ENCODE results near the gene LRP10. TPM values are rescaled to one million over a fixed set of nuclear protein-coding genes. Genes with fewer than 3 reads are reported as not detected.

The LRP10 gene
- total RNA-seq, 1 experiment from 2014 or later, result 29.6 TPM

- no peak for DNase-seq
- no peak for TF ChIP-seq CTCF (IDR thresholded peaks at IDR 0.05; ENCODE audit: insufficient read depth in 1 of 2, low read depth in 1 of 2, low read length in 1 of 2, severe bottlenecking in 1 of 2, unreplicated experiment in 1 of 2)
- Histone ChIP-seq H3K9me3 (no peaks in the 10 kb centered on the region), H3K4me3 (ENCODE audit: low read depth, low read length) (no peak overlapping the region), H3K36me3 (ENCODE audit: control insufficient read depth, insufficient read depth, low read length) (peaks cover 7% of the 10 kb centered on the region), H3K4me1 (0 out of 2 replicates have a peak, but pooled peaks cover 7% of the 10 kb centered on the region), H3K27me3 (replicated peaks; ENCODE audit: control insufficient read depth, insufficient read depth, low read length) (no peaks in the 10 kb centered on the region)
- POLR2A ChIA-PET, result no interaction called here
- Mint-ChIP-seq H3K9me3 (ENCODE audit: unreplicated experiment) (no peaks in the 10 kb centered on the region), H3K4me1 (ENCODE audit: low read depth, unreplicated experiment) (no peaks in the 10 kb centered on the region), H3K27me3 (ENCODE audit: insufficient read depth, unreplicated experiment) (no peaks in the 10 kb centered on the region), H3K36me3 (ENCODE audit: insufficient read depth, unreplicated experiment) (peaks cover 23% of the 10 kb centered on the region), H3K4me3 (ENCODE audit: unreplicated experiment) (no peak overlapping the region), H3K27ac (ENCODE audit: unreplicated experiment) (no peak overlapping the region)
- BruUV-seq (replicated peaks), result no TSS peak
- intact Hi-C loops (cut with micrococcal nuclease; ENCODE audit: unreplicated experiment), result no loop called here
- CTCF ChIA-PET, result no interaction called here
Measured at GRCh38 chr14:22898302-22899090, 27.0 kb downstream of the LRP10 start.

- no peak overlapping the region for H3K27ac Mint-ChIP-seq (ENCODE audit: unreplicated experiment)
- BruUV-seq (replicated peaks), result no TSS peak
- H3K4me3 Mint-ChIP-seq (ENCODE audit: unreplicated experiment), result no peak overlapping the region
- peak; percentile 46 to 70 for TF ChIP-seq CTCF (IDR thresholded peaks at IDR 0.05; ENCODE audit: insufficient read depth in 1 of 2, low read depth in 1 of 2, low read length in 1 of 2, severe bottlenecking in 1 of 2, unreplicated experiment in 1 of 2)
- DNase-seq, result peak; percentile 57 to 64
- CTCF ChIA-PET, result interaction anchor here (0.6 to 1.6 kb wide), 18 partner anchors 10 to 330 kb away, joined by 3 to 10 read pairs (median 4); partner anchors contain the start of genes LRP10 and RBM23
- H3K27me3 ChIP-seq (replicated peaks; ENCODE audit: control insufficient read depth, insufficient read depth, low read length), result no peaks in the 10 kb centered on the region
- H3K9me3 ChIP-seq, result no peaks in the 10 kb centered on the region
- H3K4me1 ChIP-seq, result 0 out of 2 replicates have a peak, but pooled peaks cover 7% of the 10 kb centered on the region
- POLR2A ChIA-PET, result interaction anchor here (0.6 kb wide), 1 partner anchor 28 kb away, joined by 3 read pairs; no protein-coding TSS in a partner anchor
- H3K4me3 ChIP-seq (ENCODE audit: low read depth, low read length), result no peak overlapping the region
- H3K9me3 Mint-ChIP-seq (ENCODE audit: unreplicated experiment), result no peaks in the 10 kb centered on the region
- no peaks in the 10 kb centered on the region for H3K27me3 Mint-ChIP-seq (ENCODE audit: insufficient read depth, unreplicated experiment)
- H3K36me3 Mint-ChIP-seq (ENCODE audit: insufficient read depth, unreplicated experiment), result peaks cover 40% of the 10 kb centered on the region
- H3K4me1 Mint-ChIP-seq (ENCODE audit: low read depth, unreplicated experiment), result no peaks in the 10 kb centered on the region
- peaks cover 10% of the 10 kb centered on the region for H3K36me3 ChIP-seq (ENCODE audit: control insufficient read depth, insufficient read depth, low read length)
- intact Hi-C loops (cut with micrococcal nuclease; ENCODE audit: unreplicated experiment), result loop anchor here (1.0 kb wide), 3 partner anchors 28 to 343 kb away; no protein-coding TSS in a partner anchor
Measured at GRCh38 chr14:22900081-22900799, 28.7 kb downstream of the LRP10 start.

GRCh38 chr14:22901799-22902198 lies 30.3 kb downstream of the LRP10 start:
- Mint-ChIP-seq H3K27me3 (ENCODE audit: insufficient read depth, unreplicated experiment) (no peaks in the 10 kb centered on the region), H3K4me3 (ENCODE audit: unreplicated experiment) (no peak overlapping the region), H3K27ac (ENCODE audit: unreplicated experiment) (no peak overlapping the region), H3K9me3 (ENCODE audit: unreplicated experiment) (no peaks in the 10 kb centered on the region), H3K4me1 (ENCODE audit: low read depth, unreplicated experiment) (no peaks in the 10 kb centered on the region), H3K36me3 (ENCODE audit: insufficient read depth, unreplicated experiment) (peaks cover 56% of the 10 kb centered on the region)
- no peak for DNase-seq
- H3K36me3 ChIP-seq (ENCODE audit: control insufficient read depth, insufficient read depth, low read length), result peaks cover 10% of the 10 kb centered on the region
- H3K4me1 ChIP-seq, result 0 out of 2 replicates have a peak, but pooled peaks cover 7% of the 10 kb centered on the region
- H3K4me3 ChIP-seq (ENCODE audit: low read depth, low read length), result no peak overlapping the region
- H3K9me3 ChIP-seq, result no peaks in the 10 kb centered on the region
- BruUV-seq (replicated peaks), result no TSS peak
- POLR2A ChIA-PET, result interaction anchor here (0.6 kb wide), 1 partner anchor 29 kb away, joined by 3 read pairs; no protein-coding TSS in a partner anchor
- H3K27me3 ChIP-seq (replicated peaks; ENCODE audit: control insufficient read depth, insufficient read depth, low read length), result no peaks in the 10 kb centered on the region
- intact Hi-C loops (cut with micrococcal nuclease; ENCODE audit: unreplicated experiment), result no loop called here
- CTCF ChIA-PET, result interaction anchor here (0.7 to 1.1 kb wide), 2 partner anchors 30 to 49 kb away, joined by 3 to 4 read pairs; no protein-coding TSS in a partner anchor
- no peak for TF ChIP-seq CTCF (IDR thresholded peaks at IDR 0.05; ENCODE audit: insufficient read depth in 1 of 2, low read depth in 1 of 2, low read length in 1 of 2, severe bottlenecking in 1 of 2, unreplicated experiment in 1 of 2)
